Measurements from ENCODE around the gene USF1. TPM values are rescaled to one million over a fixed set of nuclear protein-coding genes. Genes with fewer than 3 reads are reported as not detected.

The USF1 gene, protein sequence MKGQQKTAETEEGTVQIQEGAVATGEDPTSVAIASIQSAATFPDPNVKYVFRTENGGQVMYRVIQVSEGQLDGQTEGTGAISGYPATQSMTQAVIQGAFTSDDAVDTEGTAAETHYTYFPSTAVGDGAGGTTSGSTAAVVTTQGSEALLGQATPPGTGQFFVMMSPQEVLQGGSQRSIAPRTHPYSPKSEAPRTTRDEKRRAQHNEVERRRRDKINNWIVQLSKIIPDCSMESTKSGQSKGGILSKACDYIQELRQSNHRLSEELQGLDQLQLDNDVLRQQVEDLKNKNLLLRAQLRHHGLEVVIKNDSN
- 49.4 and 76.0 TPM in 2 replicates for total RNA-seq

GRCh38 chr1:161045736-161046604, at the start of gene USF1:
TSS of gene USF1 (minus strand) at chr1:161045977. CDS start at chr1:161043275, 2,702 bp downstream.

GRCh38 chr1:161089251-161089924, 43.6 kb upstream of the USF1 start, which contains the start of gene NECTIN4:
TSS of gene NECTIN4 (minus strand) at chr1:161089558. CDS start at chr1:161089296, 262 bp downstream.

GRCh38 chr1:161069731-161070270, 24.0 kb upstream of the USF1 start, which contains the start of gene ARHGAP30:
TSS of gene ARHGAP30 (minus strand) at chr1:161069891. CDS start at chr1:161069624, 267 bp downstream.

DNA sequence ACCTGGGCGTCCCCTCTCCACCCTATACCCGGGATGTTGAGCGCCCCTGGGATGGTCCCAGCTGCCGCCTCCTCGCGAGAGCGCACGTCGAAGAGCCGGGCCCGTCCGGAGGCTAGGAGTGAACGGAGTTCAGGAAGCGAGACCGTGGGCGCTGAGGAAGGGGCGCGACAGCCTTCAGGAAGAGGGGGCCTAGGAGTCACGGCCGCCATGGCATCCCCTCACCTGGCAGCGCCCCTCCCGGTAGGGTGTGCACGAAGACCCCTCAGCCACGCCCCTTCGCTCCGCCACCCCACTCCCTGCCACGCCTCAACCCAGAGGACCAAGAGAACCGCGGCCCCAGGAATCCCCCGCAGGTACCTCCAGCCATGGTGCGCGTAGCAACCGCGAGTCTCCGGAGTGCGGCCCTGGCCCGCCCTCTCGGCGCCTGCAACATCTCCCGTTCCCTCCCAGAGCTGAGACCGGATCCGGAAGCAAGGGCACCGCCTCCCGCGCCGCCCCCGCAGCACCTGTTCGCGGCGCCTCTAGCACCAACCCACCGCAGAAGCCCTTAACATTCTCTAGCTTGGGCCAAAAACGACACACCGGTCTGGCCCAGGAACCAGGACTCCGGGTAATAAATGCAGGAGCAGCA, 7.1 kb downstream of the USF1 start, which contains the start of gene TSTD1:
Gene TSTD1, minus strand, starts transcription at position 442 of the 631 bp plus-strand sequence. Its CDS starts 75 bp downstream, at position 367.

GRCh38 chr1:161020509-161021164, 25.1 kb downstream of the USF1 start, which contains the start of gene F11R:
TSS of gene F11R (minus strand) at chr1:161021152. CDS start at chr1:161021073, 79 bp downstream.

Other genes with a start within 250 kb of the USF1 start
- gene LY9, start 249.8 kb downstream of the USF1 start, total RNA-seq: not detected in 2 replicates
- gene CD244, start 183.1 kb downstream of the USF1 start, total RNA-seq: not detected in 2 replicates
- not detected in 2 replicates for gene ITLN1, start 160.8 kb downstream of the USF1 start, total RNA-seq
- not detected in 2 replicates for gene ITLN2, start 91.2 kb downstream of the USF1 start, total RNA-seq
- 21.2 and 23.2 TPM in 2 replicates for gene F11R, start 24.8 kb downstream of the USF1 start, total RNA-seq
- gene TSTD1, start 7.0 kb downstream of the USF1 start, total RNA-seq: 10.7 and 17.8 TPM in 2 replicates
- gene ARHGAP30, start 23.9 kb upstream of the USF1 start, total RNA-seq: 0.05 TPM in 1 of 2 replicates, not detected in the other
- gene NECTIN4, start 43.6 kb upstream of the USF1 start, total RNA-seq: 0.30 and 1.8 TPM in 2 replicates
- 1.2 and 1.5 TPM in 2 replicates for gene KLHDC9, start 52.4 kb upstream of the USF1 start, total RNA-seq
- 45.1 and 49.0 TPM in 2 replicates for gene PFDN2, start 72.1 kb upstream of the USF1 start, total RNA-seq
- gene NIT1, start 72.1 kb upstream of the USF1 start, total RNA-seq: 19.1 and 21.1 TPM in 2 replicates
- gene DEDD, start 86.7 kb upstream of the USF1 start, total RNA-seq: 18.1 and 29.1 TPM in 2 replicates
- 81.8 and 134 TPM in 2 replicates for gene UFC1, start 108.0 kb upstream of the USF1 start, total RNA-seq
- gene USP21, start 113.5 kb upstream of the USF1 start, total RNA-seq: 7.7 and 11.0 TPM in 2 replicates
- 9.2 and 9.7 TPM in 2 replicates for gene PPOX, start 120.4 kb upstream of the USF1 start, total RNA-seq
- gene B4GALT3, start 131.5 kb upstream of the USF1 start, total RNA-seq: 36.8 and 40.1 TPM in 2 replicates
- gene ADAMTS4, start 153.1 kb upstream of the USF1 start, total RNA-seq: 14.3 and 20.3 TPM in 2 replicates
- 145 and 146 TPM in 2 replicates for gene NDUFS2, start 156.4 kb upstream of the USF1 start, total RNA-seq
- gene FCER1G, start 169.3 kb upstream of the USF1 start, total RNA-seq: 0.59 TPM in 1 of 2 replicates, not detected in the other
- not detected in 2 replicates for gene APOA2, start 177.7 kb upstream of the USF1 start, total RNA-seq
- 8.0 and 9.0 TPM in 2 replicates for gene TOMM40L, start 180.1 kb upstream of the USF1 start, total RNA-seq
- not detected in 2 replicates for gene NR1I3, start 192.2 kb upstream of the USF1 start, total RNA-seq
- gene PCP4L1, start 212.8 kb upstream of the USF1 start, total RNA-seq: not detected in 2 replicates